Activated B cell treated with CpG ODN at 0.5 μM for 24 hours (primary cell): ENCODE data around the gene GJC3. TPM values are rescaled to one million over a fixed set of nuclear protein-coding genes. Genes with fewer than 3 reads are reported as not detected.

Experiments
- ATAC-seq: fragments of 200-7000 bp; cut with Tn5 transposase; one replicate; pipeline ENCODE4 v1.10.0; 2021; ENCODE audit warnings: low read depth, mild to moderate bottlenecking, moderate library complexity
- CTCF ChIA-PET: fragments of 350-600 bp; sonication (Branson Sonifier 250); formaldehyde crosslinking; loops from one replicate; lab custom pipeline; 2021; ENCODE audit warnings: antibody characterized with exemption; lab: Charles Lee
- POLR2A ChIA-PET: fragments of 350-600 bp; sonication (Branson Sonifier 250); formaldehyde crosslinking; loops from one replicate; lab custom pipeline; 2021; ENCODE audit warnings: antibody characterized with exemption; lab: Charles Lee
- DNase-seq: peaks from one replicate; pipeline ENCODE4 v3.0.0; 2022
- H3K27ac Mint-ChIP-seq: one replicate; pipeline ENCODE4 v1.8.0; 2020; ENCODE audit warnings: mixed read lengths
- H3K27me3 Mint-ChIP-seq: one replicate; pipeline ENCODE4 v1.8.0; 2021; ENCODE audit warnings: mixed read lengths
- H3K36me3 Mint-ChIP-seq: one replicate; pipeline ENCODE4 v1.8.0; 2021; ENCODE audit warnings: low read depth, mixed read lengths
- H3K4me1 Mint-ChIP-seq: one replicate; pipeline ENCODE4 v1.8.0; 2021; ENCODE audit warnings: mixed read lengths
- H3K4me3 Mint-ChIP-seq: one replicate; pipeline ENCODE4 v1.8.0; 2020; ENCODE audit warnings: mild to moderate bottlenecking, mixed read lengths
- H3K9me3 Mint-ChIP-seq: one replicate; pipeline ENCODE4 v1.8.0; 2020; ENCODE audit warnings: mixed read lengths
- CTCF ChIP-seq: fragments of 200-600 bp; IDR thresholded peaks from one replicate; pipeline ENCODE4 v1.8.0; 2022; ENCODE audit warnings: antibody characterized with exemption, mild to moderate bottlenecking
- intact Hi-C: fragments of 100-400 bp; cut with micrococcal nuclease; formaldehyde crosslinking; loops from one replicate; pipeline ENCODE4 v1.15.1; 2024
- total RNA-seq: library from RNA; stranded (reverse); gene quantifications from 2 replicates; pipeline ENCODE4 v1.2.3, GENCODE V29; 2022

Gene GJC3
- total RNA-seq, 1 donor from 2014 or later: not detected

GRCh38 chr7:99928188-99928587, 1.2 kb downstream of the GJC3 start:
- Mint-ChIP-seq H3K4me1 (peaks cover 8% of the 10 kb centered on the region), H3K27ac (no peak overlapping the region), H3K4me3 (no peak overlapping the region), H3K9me3 (no peaks in the 10 kb centered on the region), H3K27me3 (peaks cover 60% of the 10 kb centered on the region), H3K36me3 (no peaks in the 10 kb centered on the region)
- ChIA-PET CTCF (no interaction called here), POLR2A (no interaction called here)
- intact Hi-C loops: no loop called here
- ATAC-seq (no peak), DNase-seq (no peak)
- TF ChIP-seq CTCF: no peak

- Mint-ChIP-seq H3K27me3 (peaks cover 56% of the 10 kb centered on the region), H3K27ac (no peak overlapping the region), H3K9me3 (no peaks in the 10 kb centered on the region), H3K4me3 (no peak overlapping the region), H3K36me3 (peaks cover 2% of the 10 kb centered on the region), H3K4me1 (peaks cover 8% of the 10 kb centered on the region)
- POLR2A ChIA-PET: no interaction called here
- CTCF ChIA-PET: no interaction called here
- no peak for ATAC-seq
- no peak for DNase-seq
- intact Hi-C loops: no loop called here
- TF ChIP-seq CTCF: no peak
Measured at GRCh38 chr7:99927536-99927935, 1.9 kb downstream of the GJC3 start.

DNA sequence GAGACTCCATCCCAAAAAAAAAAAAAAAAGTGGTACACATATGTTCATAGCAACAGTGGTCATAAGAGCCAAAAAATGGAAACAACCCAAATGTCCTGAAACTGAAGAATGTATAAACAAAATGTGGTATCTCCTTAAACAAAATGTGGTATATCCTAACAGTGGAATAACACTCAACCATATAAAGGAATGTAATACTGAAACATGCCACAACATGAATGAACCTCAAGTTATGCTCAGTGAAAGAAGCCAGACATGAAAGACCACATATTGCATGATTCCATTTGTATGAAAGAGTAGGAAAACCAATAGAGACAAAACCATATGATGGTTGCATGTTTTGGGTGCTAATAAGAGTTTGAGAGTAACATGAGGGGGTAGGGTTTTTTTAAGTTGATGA, 3.1 kb downstream of the GJC3 start:
- TF ChIP-seq CTCF: no peak
- Mint-ChIP-seq H3K27me3 (peaks cover 48% of the 10 kb centered on the region), H3K4me3 (no peak overlapping the region), H3K27ac (no peak overlapping the region), H3K36me3 (peaks cover 7% of the 10 kb centered on the region), H3K9me3 (no peaks in the 10 kb centered on the region), H3K4me1 (peaks cover 8% of the 10 kb centered on the region)
- ATAC-seq: no peak
- CTCF ChIA-PET: no interaction called here
- POLR2A ChIA-PET: no interaction called here
- intact Hi-C loops: no loop called here
- no peak for DNase-seq

DNA sequence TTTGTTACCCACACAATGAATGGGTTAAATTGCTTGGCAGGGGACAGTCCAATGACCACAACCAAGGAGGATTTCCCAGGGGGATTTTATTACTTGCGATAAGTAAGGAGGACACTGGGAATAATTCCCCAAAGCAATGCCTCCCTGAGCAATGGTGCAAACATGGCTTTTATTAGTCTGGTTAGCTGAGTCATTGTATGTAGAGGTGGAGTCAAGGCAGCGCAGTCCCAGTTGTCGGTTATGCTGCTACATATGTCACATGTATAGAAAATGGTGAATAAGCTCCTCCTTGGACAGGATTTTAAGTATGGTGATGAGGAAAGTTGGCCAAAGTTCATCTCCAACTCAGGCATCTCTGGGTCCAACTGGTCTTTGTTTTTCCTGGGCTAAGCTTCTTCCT, 6.2 kb downstream of the GJC3 start:
- DNase-seq (no peak), ATAC-seq (no peak)
- Mint-ChIP-seq H3K27ac (no peak overlapping the region), H3K4me1 (peaks cover 17% of the 10 kb centered on the region), H3K4me3 (no peak overlapping the region), H3K9me3 (no peaks in the 10 kb centered on the region), H3K27me3 (peaks cover 26% of the 10 kb centered on the region), H3K36me3 (peaks cover 17% of the 10 kb centered on the region)
- no peak for TF ChIP-seq CTCF
- POLR2A ChIA-PET: interaction anchor here (0.7 kb wide), 1 partner anchor 92 kb away, joined by 4 read pairs; the partner anchor contains the start of gene ZKSCAN1
- intact Hi-C loops: no loop called here
- CTCF ChIA-PET: no interaction called here

GRCh38 chr7:99920149-99920548, 9.3 kb downstream of the GJC3 start:
- Mint-ChIP-seq H3K4me1 (peaks cover 43% of the 10 kb centered on the region), H3K4me3 (peak overlapping the region; percentile 94), H3K36me3 (peaks cover 39% of the 10 kb centered on the region), H3K9me3 (no peaks in the 10 kb centered on the region), H3K27me3 (peaks cover 3% of the 10 kb centered on the region), H3K27ac (peak overlapping the region; percentile 93)
- ATAC-seq (no peak), DNase-seq (no peak)
- intact Hi-C loops: no loop called here
- TF ChIP-seq CTCF: no peak
- POLR2A ChIA-PET: interaction anchor here (0.7 to 1.9 kb wide), 12 partner anchors 10 to 955 kb away, joined by 3 to 9 read pairs (median 4); partner anchors contain the start of genes BUD31, FBXO24, PDAP1 and SRRT
- CTCF ChIA-PET: no interaction called here
